Lower leg skin (tissue), 4 donors: ENCODE measurements around the gene GEN1. TPM values are rescaled to one million over a fixed set of nuclear protein-coding genes. Genes with fewer than 3 reads are reported as not detected.

Experiments used
- DNase-seq, 2 donors: peaks; one replicate each; pipeline ENCODE4 v3.0.0-alpha.2; 2019; ENCODE audit warnings: low spot score in 2 of 2
- H3K4me3 ChIP-seq: fragments of 200-600 bp; sonication (generic); 2 replicates; pipeline ENCODE4 v1.5.1; 2017; ENCODE audit warnings: mild to moderate bottlenecking, low read depth; ENCODE audit not compliant: poor library complexity, severe bottlenecking
- POLR2A ChIP-seq, 2 donors: fragments of 450-650 bp; IDR thresholded peaks; one replicate each; pipeline ENCODE4 v1.6.1; 2016 to 2017; ENCODE audit warnings: antibody characterized with exemption in 2 of 2, mild to moderate bottlenecking in 1 of 2, moderate library complexity in 1 of 2
- WGBS, 2 donors: methylation state at CpG; one replicate each; pipeline ENCODE4 v1.1.5; 2018; 5-methylcytosine and 5-hydroxymethylcytosine counted together
- intact Hi-C: fragments of 100-400 bp; cut with DNase I; formaldehyde crosslinking; loops from one replicate; pipeline ENCODE4 v1.15.0; 2023; ENCODE audit warnings: low total_unique reads
- total RNA-seq, 4 donors: library from RNA; depleted of rRNA; stranded (reverse); fragments of >200 nt; gene quantifications; one replicate each; pipeline ENCODE4 v1.1.0, GENCODE V29; 2016
- TF ChIP-seq, protein P1 (sequence below), 3 donors: fragments of 450-650 bp; IDR thresholded peaks; one replicate each; pipeline ENCODE4 v1.5.1; 2016; ENCODE audit warnings: antibody characterized with exemption in 3 of 3, mild to moderate bottlenecking in 3 of 3, moderate library complexity in 2 of 3

GEN1 gene
- total RNA-seq, 4 donors from 2014 or later, result 4.9 to 10.6 (median 5.3) TPM

DNA sequence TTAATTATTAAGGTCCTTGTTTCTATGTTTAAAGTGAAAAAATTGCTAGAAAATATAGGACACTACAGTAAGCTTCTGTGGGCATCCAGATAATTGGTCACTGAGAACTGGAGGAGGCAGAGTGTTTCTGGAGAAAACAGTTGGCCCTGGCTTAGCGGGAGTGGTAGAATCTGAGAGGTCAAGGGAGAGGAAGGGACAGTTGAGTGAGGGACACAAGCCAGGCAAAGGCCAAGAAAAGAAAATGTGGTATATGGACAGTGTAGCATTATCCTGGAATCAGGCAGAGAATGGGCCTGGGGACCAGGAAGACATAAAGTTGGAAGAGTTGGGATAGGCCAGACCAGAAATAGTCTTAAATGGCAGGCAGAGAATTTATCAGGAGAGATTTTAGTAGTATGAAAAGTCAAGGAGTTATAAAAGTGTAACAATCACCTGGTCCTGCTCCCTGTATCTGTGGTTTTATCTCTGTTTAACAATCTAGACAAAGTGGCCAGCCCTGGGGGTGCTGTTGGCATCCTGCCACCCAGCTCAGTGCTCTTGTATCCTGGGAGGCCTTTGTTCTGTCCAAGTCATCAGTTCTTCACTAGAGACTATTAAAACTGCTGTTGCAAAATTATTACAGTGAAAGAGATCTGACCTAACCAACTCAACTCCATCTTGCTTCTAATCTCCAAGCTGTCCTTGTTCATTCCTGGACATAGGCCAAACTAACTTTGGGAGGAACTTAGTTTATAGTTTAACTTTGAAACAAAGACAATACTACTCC, 46.9 kb downstream of the GEN1 start:
- intact Hi-C loops, result no loop called here
- no peak for DNase-seq
- no peak for TF ChIP-seq POLR2A (IDR thresholded peaks at IDR 0.05)
- TF ChIP-seq, protein P1, sequence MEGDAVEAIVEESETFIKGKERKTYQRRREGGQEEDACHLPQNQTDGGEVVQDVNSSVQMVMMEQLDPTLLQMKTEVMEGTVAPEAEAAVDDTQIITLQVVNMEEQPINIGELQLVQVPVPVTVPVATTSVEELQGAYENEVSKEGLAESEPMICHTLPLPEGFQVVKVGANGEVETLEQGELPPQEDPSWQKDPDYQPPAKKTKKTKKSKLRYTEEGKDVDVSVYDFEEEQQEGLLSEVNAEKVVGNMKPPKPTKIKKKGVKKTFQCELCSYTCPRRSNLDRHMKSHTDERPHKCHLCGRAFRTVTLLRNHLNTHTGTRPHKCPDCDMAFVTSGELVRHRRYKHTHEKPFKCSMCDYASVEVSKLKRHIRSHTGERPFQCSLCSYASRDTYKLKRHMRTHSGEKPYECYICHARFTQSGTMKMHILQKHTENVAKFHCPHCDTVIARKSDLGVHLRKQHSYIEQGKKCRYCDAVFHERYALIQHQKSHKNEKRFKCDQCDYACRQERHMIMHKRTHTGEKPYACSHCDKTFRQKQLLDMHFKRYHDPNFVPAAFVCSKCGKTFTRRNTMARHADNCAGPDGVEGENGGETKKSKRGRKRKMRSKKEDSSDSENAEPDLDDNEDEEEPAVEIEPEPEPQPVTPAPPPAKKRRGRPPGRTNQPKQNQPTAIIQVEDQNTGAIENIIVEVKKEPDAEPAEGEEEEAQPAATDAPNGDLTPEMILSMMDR (IDR thresholded peaks at IDR 0.05), result no peak
- no peak overlapping the region for H3K4me3 ChIP-seq
- 60 to 100% methylated on average over 1 of the region's 1 CpG for WGBS, 2 donors

DNA sequence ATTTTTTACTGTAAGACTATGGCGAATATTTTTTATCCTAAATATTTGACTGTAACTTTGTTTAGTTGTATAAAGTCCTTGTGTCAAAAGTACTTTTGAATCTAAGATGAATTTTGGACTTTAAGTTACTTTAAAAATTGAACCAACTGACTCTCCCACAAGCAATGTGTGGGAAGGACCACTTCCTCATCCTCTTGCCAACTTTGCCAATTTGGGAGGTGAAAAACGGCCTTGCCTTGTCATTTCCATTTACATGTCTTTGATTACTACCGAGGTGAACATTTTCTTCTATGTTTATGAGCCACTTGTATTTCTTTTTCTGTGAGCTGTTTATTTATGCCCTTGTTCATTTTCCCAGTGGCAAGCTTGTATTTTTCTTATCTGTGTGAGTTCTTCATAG, 49.6 kb downstream of the GEN1 start:
- WGBS, 2 donors, result 44 to 47% methylated on average over 3 of the region's 3 CpGs
- intact Hi-C loops, result no loop called here
- TF ChIP-seq, protein P1 (IDR thresholded peaks at IDR 0.05), result no peak
- no peak for TF ChIP-seq POLR2A (IDR thresholded peaks at IDR 0.05)
- H3K4me3 ChIP-seq, result no peak overlapping the region
- no peak for DNase-seq

DNA sequence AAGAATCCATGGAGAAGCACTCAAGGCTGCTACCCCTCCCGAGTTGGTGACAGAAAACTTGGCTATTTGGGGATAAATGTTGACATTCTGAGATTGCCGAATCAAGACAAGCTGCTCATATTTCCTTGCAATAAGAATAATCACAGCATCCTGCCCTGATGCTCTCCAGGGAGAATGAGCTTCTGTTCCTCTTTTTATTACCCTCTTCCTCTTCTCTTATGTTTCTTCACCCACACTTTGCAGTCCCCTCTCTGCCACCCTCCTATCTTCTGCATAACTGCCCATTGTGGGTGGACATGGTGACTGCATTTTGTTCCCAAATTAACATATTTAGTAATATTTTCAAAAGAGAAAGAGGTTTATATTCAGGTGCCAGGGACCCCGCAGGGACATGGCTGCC, 50.4 kb downstream of the GEN1 start:
- DNase-seq, result no peak

DNA sequence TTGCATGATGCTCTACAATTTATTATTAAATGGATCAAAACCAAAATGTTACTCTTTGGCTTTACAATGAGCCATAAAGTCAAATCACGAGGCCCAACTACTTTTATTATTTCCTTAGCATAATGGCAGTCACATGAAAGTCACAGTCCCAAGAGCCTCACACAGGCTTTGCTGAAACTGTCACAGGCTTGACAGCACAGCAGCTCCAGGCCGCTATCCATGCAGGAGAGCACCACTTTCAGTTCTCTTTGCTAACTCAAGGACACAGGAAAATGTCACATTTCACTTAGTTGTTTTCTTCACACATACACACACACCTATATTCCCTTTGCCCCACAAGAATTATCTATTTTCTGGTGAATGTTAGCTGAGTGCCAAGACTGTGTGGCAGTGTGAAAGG, 51.2 kb downstream of the GEN1 start:
- H3K4me3 ChIP-seq, result no peak overlapping the region
- WGBS, 2 donors, result 55 to 59% methylated on average over 2 of the region's 2 CpGs
- no peak for TF ChIP-seq POLR2A (IDR thresholded peaks at IDR 0.05)
- TF ChIP-seq, protein P1 (IDR thresholded peaks at IDR 0.05), result no peak
- no peak for DNase-seq
- intact Hi-C loops, result no loop called here

More for the DNA sequence above, 50.4 kb downstream of the GEN1 start:
- intact Hi-C loops, result no loop called here
- TF ChIP-seq POLR2A (IDR thresholded peaks at IDR 0.05), result no peak
- TF ChIP-seq, protein P1 (IDR thresholded peaks at IDR 0.05), result no peak
- H3K4me3 ChIP-seq, result no peak overlapping the region
- 53 to 57% methylated on average over 3 of the region's 3 CpGs for WGBS, 2 donors

DNA sequence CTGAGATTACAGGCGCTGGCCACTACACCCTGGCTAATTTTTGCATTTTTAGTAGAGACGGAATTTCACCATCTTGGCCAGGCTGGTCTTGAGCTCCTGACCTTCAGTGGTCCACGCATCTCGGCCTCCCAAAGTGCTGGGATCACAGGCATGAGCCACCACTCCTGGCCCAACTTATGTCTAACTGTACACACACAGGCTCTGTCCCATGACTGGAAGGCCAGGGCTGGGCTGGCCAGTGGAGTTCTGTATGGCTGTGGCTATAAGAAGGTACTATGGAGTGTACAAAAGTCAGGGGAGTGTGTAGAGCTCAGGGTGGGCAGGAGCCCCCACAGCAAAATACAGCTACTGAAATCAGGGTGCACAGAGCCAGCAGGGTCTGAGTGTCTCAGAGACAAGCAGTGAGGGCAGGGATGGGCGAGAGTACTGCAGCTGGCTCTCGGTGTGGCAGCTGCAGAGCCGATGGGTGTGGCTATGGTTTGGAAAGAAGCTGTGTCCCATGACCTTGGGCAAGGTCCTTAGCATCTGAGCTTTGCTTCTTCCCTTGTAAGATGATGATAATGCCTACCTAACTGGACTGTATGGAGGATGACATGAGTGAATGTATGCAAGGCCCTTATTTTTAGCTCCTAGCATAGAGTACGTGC, 51.9 kb downstream of the GEN1 start:
- intact Hi-C loops, result no loop called here
- H3K4me3 ChIP-seq, result no peak overlapping the region
- WGBS, 2 donors, result 79 to 82% methylated on average over 8 of the region's 8 CpGs
- TF ChIP-seq, protein P1 (IDR thresholded peaks at IDR 0.05), result no peak
- TF ChIP-seq POLR2A (IDR thresholded peaks at IDR 0.05), result no peak
- no peak for DNase-seq
